HEK293 (cell line): Measurements from ENCODE around the gene RAP1GAP.

Experiments used
- CTCF ChIA-PET: fragments of 350-600 bp; formaldehyde crosslinking; extraction: SDS; loops from one replicate; lab custom pipeline; 2021; ENCODE audit warnings: antibody characterized with exemption; lab: Yijun Ruan, JAX
- POLR2A ChIA-PET: fragments of 300-600 bp; formaldehyde crosslinking; extraction: SDS; loops from one replicate; lab custom pipeline; 2020; ENCODE audit warnings: antibody characterized with exemption, inconsistent platforms; lab: Yijun Ruan, JAX
- H3K27ac ChIP-seq: fragments of 200-500 bp; sonication (Bioruptor generic); 2 replicates; pipeline ENCODE4 v1.5.1; 2014; ENCODE audit warnings: low read depth, low read length, control low read depth, inconsistent platforms; ENCODE audit errors: extremely low read depth
- H3K36me3 ChIP-seq, 2 experiments: fragments of 200-500 bp in 1 of 2; sonication (Bioruptor generic) in 1 of 2; 1 replicate in 1 of 2; 2 replicates in 1 of 2; pipeline ENCODE4 v1.5.1; 2014 to 2017; ENCODE audit warnings: inconsistent platforms in 2 of 2, low read length in 2 of 2; ENCODE audit not compliant: control insufficient read depth in 2 of 2, insufficient read depth in 1 of 2
- H3K4me1 ChIP-seq: fragments of 200-500 bp; sonication (Bioruptor generic); 2 replicates; pipeline ENCODE4 v1.5.1; 2014; ENCODE audit warnings: mild to moderate bottlenecking, low read length, inconsistent platforms; ENCODE audit not compliant: control insufficient read depth, insufficient read depth
- H3K4me3 ChIP-seq: 2 replicates; pipeline ENCODE4 v1.5.1; 2011; ENCODE audit warnings: low read depth, mild to moderate bottlenecking, control low read depth, low read length, moderate library complexity
- H3K9me3 ChIP-seq: fragments of 200-500 bp; sonication (Bioruptor generic); 2 replicates; pipeline ENCODE4 v1.5.1; 2014; ENCODE audit warnings: low read depth, low read length, inconsistent platforms; ENCODE audit not compliant: control insufficient read depth, insufficient read depth
- ATF2 ChIP-seq: fragments of 450-650 bp; formaldehyde crosslinking; IDR thresholded peaks from 2 replicates; pipeline ENCODE4 v1.5.1; 2016; ENCODE audit warnings: missing biosample characterization, missing genetic modification characterization, low read depth
- IKZF3 ChIP-seq: fragments of 450-650 bp; IDR thresholded peaks from 2 replicates; pipeline ENCODE4 v1.5.0; 2018; ENCODE audit warnings: missing biosample characterization, mild to moderate bottlenecking, missing genetic modification characterization, moderate library complexity
- SETDB1 ChIP-seq: IDR thresholded peaks from one replicate; pipeline ENCODE4 v1.6.1; 2017; ENCODE audit warnings: mild to moderate bottlenecking, low read length, moderate library complexity, mixed read lengths; ENCODE audit not compliant: insufficient read length
- SP3 ChIP-seq: fragments of 450-650 bp; formaldehyde crosslinking; IDR thresholded peaks from 2 replicates; pipeline ENCODE4 v1.5.1; 2016; ENCODE audit warnings: missing biosample characterization, missing genetic modification characterization
- ZBTB1 ChIP-seq: fragments of 450-650 bp; formaldehyde crosslinking; IDR thresholded peaks from 2 replicates; pipeline ENCODE4 v1.5.1; 2016; ENCODE audit warnings: missing biosample characterization, missing genetic modification characterization
- ZFP41 ChIP-seq: fragments of 450-650 bp; formaldehyde crosslinking; IDR thresholded peaks from 2 replicates; pipeline ENCODE4 v1.5.1; 2016; ENCODE audit warnings: missing biosample characterization, missing genetic modification characterization, borderline replicate concordance
- ZNF140 ChIP-seq: fragments of 450-650 bp; formaldehyde crosslinking; IDR thresholded peaks from 2 replicates; pipeline ENCODE4 v1.5.1; 2016; ENCODE audit warnings: missing biosample characterization, missing genetic modification characterization
- ZNF146 ChIP-seq: fragments of 450-650 bp; formaldehyde crosslinking; IDR thresholded peaks from 2 replicates; pipeline ENCODE4 v1.5.1; 2016; ENCODE audit warnings: missing biosample characterization, missing genetic modification characterization
- ZNF174 ChIP-seq: fragments of 450-650 bp; formaldehyde crosslinking; IDR thresholded peaks from 2 replicates; pipeline ENCODE4 v1.5.0; 2017; ENCODE audit warnings: missing biosample characterization, mild to moderate bottlenecking, missing genetic modification characterization
- ZNF202 ChIP-seq: fragments of 450-650 bp; formaldehyde crosslinking; IDR thresholded peaks from 2 replicates; pipeline ENCODE4 v1.5.1; 2016; ENCODE audit warnings: missing biosample characterization, missing genetic modification characterization, borderline replicate concordance
- ZNF223 ChIP-seq: fragments of 450-650 bp; formaldehyde crosslinking; IDR thresholded peaks from 2 replicates; pipeline ENCODE4 v1.5.1; 2016; ENCODE audit warnings: missing biosample characterization, missing genetic modification characterization
- ZNF266 ChIP-seq: fragments of 450-650 bp; formaldehyde crosslinking; IDR thresholded peaks from 2 replicates; pipeline ENCODE4 v1.5.1; 2016; ENCODE audit warnings: missing biosample characterization, missing genetic modification characterization, low read depth
- ZNF280C ChIP-seq: fragments of 450-650 bp; formaldehyde crosslinking; IDR thresholded peaks from 2 replicates; pipeline ENCODE4 v1.5.1; 2016; ENCODE audit warnings: missing biosample characterization, missing genetic modification characterization
- ZNF324 ChIP-seq: fragments of 450-650 bp; formaldehyde crosslinking; IDR thresholded peaks from 2 replicates; pipeline ENCODE4 v1.5.1; 2016; ENCODE audit warnings: missing biosample characterization, missing genetic modification characterization
- ZNF560 ChIP-seq: fragments of 450-650 bp; formaldehyde crosslinking; IDR thresholded peaks from 2 replicates; pipeline ENCODE4 v1.5.1; 2017; ENCODE audit warnings: missing biosample characterization, missing genetic modification characterization, borderline replicate concordance
- ZNF600 ChIP-seq: fragments of 450-650 bp; formaldehyde crosslinking; IDR thresholded peaks from 2 replicates; pipeline ENCODE4 v1.5.1; 2016; ENCODE audit warnings: missing biosample characterization, missing genetic modification characterization
- ZNF626 ChIP-seq: fragments of 450-650 bp; sonication (Bioruptor Pico); formaldehyde crosslinking; IDR thresholded peaks from 2 replicates; pipeline ENCODE4 v1.5.1; 2018; ENCODE audit warnings: missing biosample characterization, missing genetic modification characterization, inconsistent platforms
- ZNF660 ChIP-seq: fragments of 450-650 bp; IDR thresholded peaks from 2 replicates; pipeline ENCODE4 v1.5.1; 2018; ENCODE audit warnings: missing biosample characterization, mild to moderate bottlenecking, missing genetic modification characterization
- TF ChIP-seq, protein P1 (sequence below): fragments of 450-650 bp; formaldehyde crosslinking; IDR thresholded peaks from 2 replicates; pipeline ENCODE4 v1.5.1; 2016; ENCODE audit warnings: missing biosample characterization, missing genetic modification characterization
- TF ChIP-seq, protein P2 (sequence below): fragments of 450-650 bp; formaldehyde crosslinking; IDR thresholded peaks from 2 replicates; pipeline ENCODE4 v1.5.1; 2016; ENCODE audit warnings: missing biosample characterization, missing genetic modification characterization

Gene RAP1GAP

DNA sequence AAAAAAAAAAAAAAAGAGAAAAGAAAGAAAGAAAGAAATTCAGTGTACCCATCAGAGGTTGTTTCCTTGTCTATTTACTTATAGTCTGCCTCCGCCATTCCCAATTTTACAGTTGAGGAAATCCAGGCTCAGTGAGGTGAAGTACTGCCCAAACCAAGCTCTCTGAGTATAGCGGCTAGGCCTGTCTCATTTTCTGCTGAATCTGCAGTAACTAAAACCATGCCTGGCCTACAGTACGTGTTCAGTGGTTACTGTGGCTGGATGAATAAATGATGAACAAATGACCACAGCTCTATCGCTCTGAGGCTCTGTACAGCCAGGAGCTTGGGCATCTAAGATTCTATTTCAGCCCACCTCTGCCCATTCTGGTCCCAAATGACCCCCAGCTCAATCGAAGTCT, 24.3 kb downstream of the RAP1GAP start:
- no peak overlapping the region for H3K27ac ChIP-seq
- no peaks in the 10 kb centered on the region for H3K4me1 ChIP-seq
- H3K36me3 ChIP-seq: no peaks in the 10 kb centered on the region
- H3K9me3 ChIP-seq: no peaks in the 10 kb centered on the region
- ChIA-PET POLR2A (interaction anchor here (0.7 kb wide), 1 partner anchor 274 kb away, joined by 8 read pairs; no protein-coding TSS in a partner anchor), CTCF (no interaction called here)
- H3K4me3 ChIP-seq: no peak overlapping the region
- TF ChIP-seq, protein P1, sequence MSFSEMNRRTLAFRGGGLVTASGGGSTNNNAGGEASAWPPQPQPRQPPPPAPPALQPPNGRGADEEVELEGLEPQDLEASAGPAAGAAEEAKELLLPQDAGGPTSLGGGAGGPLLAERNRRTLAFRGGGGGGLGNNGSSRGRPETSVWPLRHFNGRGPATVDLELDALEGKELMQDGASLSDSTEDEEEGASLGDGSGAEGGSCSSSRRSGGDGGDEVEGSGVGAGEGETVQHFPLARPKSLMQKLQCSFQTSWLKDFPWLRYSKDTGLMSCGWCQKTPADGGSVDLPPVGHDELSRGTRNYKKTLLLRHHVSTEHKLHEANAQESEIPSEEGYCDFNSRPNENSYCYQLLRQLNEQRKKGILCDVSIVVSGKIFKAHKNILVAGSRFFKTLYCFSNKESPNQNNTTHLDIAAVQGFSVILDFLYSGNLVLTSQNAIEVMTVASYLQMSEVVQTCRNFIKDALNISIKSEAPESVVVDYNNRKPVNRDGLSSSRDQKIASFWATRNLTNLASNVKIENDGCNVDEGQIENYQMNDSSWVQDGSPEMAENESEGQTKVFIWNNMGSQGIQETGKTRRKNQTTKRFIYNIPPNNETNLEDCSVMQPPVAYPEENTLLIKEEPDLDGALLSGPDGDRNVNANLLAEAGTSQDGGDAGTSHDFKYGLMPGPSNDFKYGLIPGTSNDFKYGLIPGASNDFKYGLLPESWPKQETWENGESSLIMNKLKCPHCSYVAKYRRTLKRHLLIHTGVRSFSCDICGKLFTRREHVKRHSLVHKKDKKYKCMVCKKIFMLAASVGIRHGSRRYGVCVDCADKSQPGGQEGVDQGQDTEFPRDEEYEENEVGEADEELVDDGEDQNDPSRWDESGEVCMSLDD (tag by site-specific recombination): no peak
- no peak for TF ChIP-seq ZNF223 (tag by site-specific recombination)
- no peak for TF ChIP-seq SETDB1
- no peak for TF ChIP-seq ZBTB1 (tag by site-specific recombination)
- no peak for TF ChIP-seq ZNF146 (tag by site-specific recombination)
- no peak for TF ChIP-seq ZNF266 (tag by site-specific recombination)
- no peak for TF ChIP-seq ZNF202 (tag by site-specific recombination)
- no peak for TF ChIP-seq ZNF660 (tag by site-specific recombination)
- TF ChIP-seq ZNF140 (tag by site-specific recombination): no peak
- TF ChIP-seq ATF2 (tag by site-specific recombination): no peak
- TF ChIP-seq, protein P2, sequence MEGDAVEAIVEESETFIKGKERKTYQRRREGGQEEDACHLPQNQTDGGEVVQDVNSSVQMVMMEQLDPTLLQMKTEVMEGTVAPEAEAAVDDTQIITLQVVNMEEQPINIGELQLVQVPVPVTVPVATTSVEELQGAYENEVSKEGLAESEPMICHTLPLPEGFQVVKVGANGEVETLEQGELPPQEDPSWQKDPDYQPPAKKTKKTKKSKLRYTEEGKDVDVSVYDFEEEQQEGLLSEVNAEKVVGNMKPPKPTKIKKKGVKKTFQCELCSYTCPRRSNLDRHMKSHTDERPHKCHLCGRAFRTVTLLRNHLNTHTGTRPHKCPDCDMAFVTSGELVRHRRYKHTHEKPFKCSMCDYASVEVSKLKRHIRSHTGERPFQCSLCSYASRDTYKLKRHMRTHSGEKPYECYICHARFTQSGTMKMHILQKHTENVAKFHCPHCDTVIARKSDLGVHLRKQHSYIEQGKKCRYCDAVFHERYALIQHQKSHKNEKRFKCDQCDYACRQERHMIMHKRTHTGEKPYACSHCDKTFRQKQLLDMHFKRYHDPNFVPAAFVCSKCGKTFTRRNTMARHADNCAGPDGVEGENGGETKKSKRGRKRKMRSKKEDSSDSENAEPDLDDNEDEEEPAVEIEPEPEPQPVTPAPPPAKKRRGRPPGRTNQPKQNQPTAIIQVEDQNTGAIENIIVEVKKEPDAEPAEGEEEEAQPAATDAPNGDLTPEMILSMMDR (tag by site-specific recombination): no peak
- TF ChIP-seq ZNF560: no peak
- TF ChIP-seq ZNF280C (tag by site-specific recombination): no peak
- TF ChIP-seq ZNF174 (tag by site-specific recombination): no peak
- no peak for TF ChIP-seq SP3
- TF ChIP-seq ZNF600 (tag by site-specific recombination): no peak
- no peak for TF ChIP-seq ZNF626 (tag by site-specific recombination)
- no peak for TF ChIP-seq IKZF3
- no peak for TF ChIP-seq ZFP41
- TF ChIP-seq ZNF324: no peak
